A673 (cell line): ENCODE measurements around the gene INPP4A. TPM values are rescaled to one million over a fixed set of nuclear protein-coding genes. Genes with fewer than 3 reads are reported as not detected.

Experiments
- BruUV-seq: library from RNA; stranded (reverse); fragments of 400-500 nt; replicated peaks from 2 replicates; lab custom pipeline; 2021; lab: Mats Ljungman, UMichigan
- CTCF ChIA-PET: fragments of 300-600 bp; sonication (Branson Sonifier 250); formaldehyde crosslinking; loops from one replicate; lab custom pipeline; 2022; ENCODE audit warnings: antibody characterized with exemption; lab: Charles Lee
- POLR2A ChIA-PET: fragments of 300-600 bp; sonication (Branson Sonifier 250); formaldehyde crosslinking; loops from one replicate; lab custom pipeline; 2022; ENCODE audit warnings: antibody characterized with exemption; ENCODE audit not compliant: low non-redundant PET; lab: Charles Lee
- DNase-seq: peaks from one replicate; pipeline ENCODE4 v3.0.0-alpha.2; 2015; ENCODE audit warnings: low spot score
- H3K27ac ChIP-seq: fragments of 200-600 bp; sonication (generic); 2 replicates; pipeline ENCODE4 v1.5.1; 2016; ENCODE audit warnings: mixed run types, low read depth, mild to moderate bottlenecking, mixed read lengths, antibody characterized with exemption, low read length; ENCODE audit not compliant: poor library complexity, severe bottlenecking
- H3K27me3 ChIP-seq: fragments of 200-600 bp; sonication (generic); replicated peaks from 2 replicates; pipeline ENCODE4 v1.6.1; 2017; ENCODE audit warnings: mixed run types, low read depth, mild to moderate bottlenecking, mixed read lengths, antibody characterized with exemption, low read length; ENCODE audit not compliant: insufficient read depth, poor library complexity
- H3K36me3 ChIP-seq: fragments of 200-600 bp; sonication (generic); 2 replicates; pipeline ENCODE4 v1.6.1; 2016; ENCODE audit warnings: mixed run types, mild to moderate bottlenecking, mixed read lengths, antibody characterized with exemption, low read length; ENCODE audit not compliant: insufficient read depth, poor library complexity, severe bottlenecking
- H3K4me1 ChIP-seq: fragments of 200-600 bp; sonication (generic); 2 replicates; pipeline ENCODE4 v1.6.1; 2017; ENCODE audit warnings: mixed run types, mild to moderate bottlenecking, mixed read lengths, antibody characterized with exemption, low read length; ENCODE audit not compliant: insufficient read depth, poor library complexity, severe bottlenecking
- H3K4me3 ChIP-seq: fragments of 200-600 bp; sonication (generic); 2 replicates; pipeline ENCODE4 v1.5.1; 2016; ENCODE audit warnings: low read depth, mixed run types, mild to moderate bottlenecking, mixed read lengths, low read length; ENCODE audit not compliant: poor library complexity, severe bottlenecking
- H3K9me3 ChIP-seq: fragments of 200-600 bp; sonication (generic); 2 replicates; pipeline ENCODE4 v1.6.1; 2016; ENCODE audit warnings: mixed run types, low read depth, mild to moderate bottlenecking, mixed read lengths, antibody characterized with exemption, low read length; ENCODE audit not compliant: poor library complexity, severe bottlenecking
- EZH2 ChIP-seq: fragments of 200-600 bp; sonication (generic); IDR thresholded peaks from 2 replicates; pipeline ENCODE4 v1.6.1; 2017; ENCODE audit warnings: borderline replicate concordance, low read depth, mild to moderate bottlenecking, mixed read lengths, antibody characterized with exemption, low read length; ENCODE audit not compliant: poor library complexity, severe bottlenecking
- intact Hi-C: fragments of 100-400 bp; cut with micrococcal nuclease; formaldehyde crosslinking; loops from one replicate; pipeline ENCODE4 v1.10.0; 2022; ENCODE audit not compliant: unreplicated experiment
- total RNA-seq: library from RNA; stranded (reverse); gene quantifications from 2 replicates; pipeline ENCODE4 v1.2.3, GENCODE V29; 2021
- TF ChIP-seq, protein P1 (sequence below): fragments of 300-800, 200-600 bp; sonication (generic); conservative IDR thresholded peaks from 2 replicates; pipeline ENCODE4 v1.5.1; 2017; ENCODE audit warnings: low read depth, mild to moderate bottlenecking, antibody characterized with exemption, low read length, moderate library complexity, mixed read lengths

Gene INPP4A
- total RNA-seq, 1 experiment from 2014 or later: 33.5 TPM

- H3K4me1 ChIP-seq: peaks cover 65% of the 10 kb centered on the region
- no peaks in the 10 kb centered on the region for H3K27me3 ChIP-seq
- ChIA-PET CTCF (no interaction called here), POLR2A (no interaction called here)
- no TSS peak for BruUV-seq
- intact Hi-C loops: no loop called here
- no peak for DNase-seq
- H3K27ac ChIP-seq: no peak overlapping the region
- H3K36me3 ChIP-seq: no peaks in the 10 kb centered on the region
- H3K4me3 ChIP-seq: no peak overlapping the region
- no peaks in the 10 kb centered on the region for H3K9me3 ChIP-seq
- TF ChIP-seq EZH2: no peak
- TF ChIP-seq, protein P1, sequence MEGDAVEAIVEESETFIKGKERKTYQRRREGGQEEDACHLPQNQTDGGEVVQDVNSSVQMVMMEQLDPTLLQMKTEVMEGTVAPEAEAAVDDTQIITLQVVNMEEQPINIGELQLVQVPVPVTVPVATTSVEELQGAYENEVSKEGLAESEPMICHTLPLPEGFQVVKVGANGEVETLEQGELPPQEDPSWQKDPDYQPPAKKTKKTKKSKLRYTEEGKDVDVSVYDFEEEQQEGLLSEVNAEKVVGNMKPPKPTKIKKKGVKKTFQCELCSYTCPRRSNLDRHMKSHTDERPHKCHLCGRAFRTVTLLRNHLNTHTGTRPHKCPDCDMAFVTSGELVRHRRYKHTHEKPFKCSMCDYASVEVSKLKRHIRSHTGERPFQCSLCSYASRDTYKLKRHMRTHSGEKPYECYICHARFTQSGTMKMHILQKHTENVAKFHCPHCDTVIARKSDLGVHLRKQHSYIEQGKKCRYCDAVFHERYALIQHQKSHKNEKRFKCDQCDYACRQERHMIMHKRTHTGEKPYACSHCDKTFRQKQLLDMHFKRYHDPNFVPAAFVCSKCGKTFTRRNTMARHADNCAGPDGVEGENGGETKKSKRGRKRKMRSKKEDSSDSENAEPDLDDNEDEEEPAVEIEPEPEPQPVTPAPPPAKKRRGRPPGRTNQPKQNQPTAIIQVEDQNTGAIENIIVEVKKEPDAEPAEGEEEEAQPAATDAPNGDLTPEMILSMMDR: no peak
These were observed 32.8 kb downstream of the INPP4A start for GRCh38 chr2:98477506-98477905.

GRCh38 chr2:98478088-98478551 lies 33.5 kb downstream of the INPP4A start:
- ChIA-PET CTCF (no interaction called here), POLR2A (no interaction called here)
- intact Hi-C loops: no loop called here
- peaks cover 65% of the 10 kb centered on the region for H3K4me1 ChIP-seq
- BruUV-seq: no TSS peak
- no peak for DNase-seq
- no peak overlapping the region for H3K27ac ChIP-seq
- H3K36me3 ChIP-seq: no peaks in the 10 kb centered on the region
- H3K27me3 ChIP-seq: no peaks in the 10 kb centered on the region
- H3K9me3 ChIP-seq: no peaks in the 10 kb centered on the region
- no peak overlapping the region for H3K4me3 ChIP-seq
- TF ChIP-seq, protein P1: no peak
- TF ChIP-seq EZH2: no peak

DNA sequence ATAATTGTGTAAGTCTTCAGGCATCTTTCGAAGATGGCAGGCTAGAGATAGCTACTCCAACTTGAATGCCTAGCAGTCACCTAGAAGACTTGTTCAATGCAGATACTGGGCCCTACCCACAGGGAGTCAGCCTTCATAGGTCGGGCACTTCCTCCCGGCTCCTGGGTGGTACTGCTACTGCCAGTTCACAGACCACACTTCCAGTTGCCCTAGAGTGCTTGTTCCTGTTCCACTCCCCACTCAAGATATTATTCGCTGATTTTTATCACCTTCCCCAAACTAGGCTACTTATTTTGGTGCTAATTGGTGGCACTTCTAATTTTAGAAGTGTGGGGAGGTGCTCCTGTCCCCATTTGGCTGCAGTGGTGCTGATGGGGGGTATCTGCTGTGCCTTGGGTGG lies 34.2 kb downstream of the INPP4A start:
- Histone ChIP-seq H3K36me3 (no peaks in the 10 kb centered on the region), H3K9me3 (no peaks in the 10 kb centered on the region), H3K27ac (no peak overlapping the region), H3K4me3 (no peak overlapping the region), H3K27me3 (no peaks in the 10 kb centered on the region), H3K4me1 (peaks cover 65% of the 10 kb centered on the region)
- no TSS peak for BruUV-seq
- POLR2A ChIA-PET: no interaction called here
- no peak for DNase-seq
- intact Hi-C loops: no loop called here
- no peak for TF ChIP-seq EZH2
- TF ChIP-seq, protein P1: no peak
- CTCF ChIA-PET: no interaction called here
